ENCODE results near the gene MSN.

DNA sequence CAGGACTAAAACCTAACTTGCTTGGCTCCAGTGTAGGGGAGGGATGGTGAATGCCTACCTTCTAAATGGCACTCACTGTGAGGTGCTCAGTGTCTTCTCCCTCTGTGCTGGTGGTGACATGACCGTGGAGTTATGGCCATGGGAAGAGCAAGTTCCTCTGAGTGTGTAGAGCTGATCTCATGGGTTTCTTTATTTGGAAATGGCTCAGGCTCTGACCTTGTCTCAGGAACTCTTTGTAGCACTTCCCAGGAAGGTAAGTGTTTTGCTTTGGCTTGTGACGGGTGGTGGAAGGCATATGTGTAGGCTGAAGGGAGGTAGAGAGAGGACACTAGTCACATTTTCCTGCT, 6.4 kb downstream of the MSN start:
- TF ChIP-seq, protein P1, sequence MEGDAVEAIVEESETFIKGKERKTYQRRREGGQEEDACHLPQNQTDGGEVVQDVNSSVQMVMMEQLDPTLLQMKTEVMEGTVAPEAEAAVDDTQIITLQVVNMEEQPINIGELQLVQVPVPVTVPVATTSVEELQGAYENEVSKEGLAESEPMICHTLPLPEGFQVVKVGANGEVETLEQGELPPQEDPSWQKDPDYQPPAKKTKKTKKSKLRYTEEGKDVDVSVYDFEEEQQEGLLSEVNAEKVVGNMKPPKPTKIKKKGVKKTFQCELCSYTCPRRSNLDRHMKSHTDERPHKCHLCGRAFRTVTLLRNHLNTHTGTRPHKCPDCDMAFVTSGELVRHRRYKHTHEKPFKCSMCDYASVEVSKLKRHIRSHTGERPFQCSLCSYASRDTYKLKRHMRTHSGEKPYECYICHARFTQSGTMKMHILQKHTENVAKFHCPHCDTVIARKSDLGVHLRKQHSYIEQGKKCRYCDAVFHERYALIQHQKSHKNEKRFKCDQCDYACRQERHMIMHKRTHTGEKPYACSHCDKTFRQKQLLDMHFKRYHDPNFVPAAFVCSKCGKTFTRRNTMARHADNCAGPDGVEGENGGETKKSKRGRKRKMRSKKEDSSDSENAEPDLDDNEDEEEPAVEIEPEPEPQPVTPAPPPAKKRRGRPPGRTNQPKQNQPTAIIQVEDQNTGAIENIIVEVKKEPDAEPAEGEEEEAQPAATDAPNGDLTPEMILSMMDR (IDR thresholded peaks at IDR 0.05; ENCODE audit: poor library complexity, severe bottlenecking), result no peak
- TF ChIP-seq EP300 (conservative IDR thresholded peaks at IDR 0.05; ENCODE audit: poor library complexity, severe bottlenecking) (no peak), SMC3 (conservative IDR thresholded peaks at IDR 0.05; ENCODE audit: poor library complexity) (no peak), TAF1 (IDR thresholded peaks at IDR 0.05; ENCODE audit: low read depth) (no peak), EZH2 (IDR thresholded peaks at IDR 0.05; ENCODE audit: borderline replicate concordance, insufficient read depth, low read length, poor library complexity, severe bottlenecking) (no peak), POLR2AphosphoS5 (IDR thresholded peaks at IDR 0.05) (no peak), MXI1 (conservative IDR thresholded peaks at IDR 0.05; ENCODE audit: poor library complexity, severe bottlenecking) (no peak), RAD21 (conservative IDR thresholded peaks at IDR 0.05) (no peak)
- TF ChIP-seq, protein P2, sequence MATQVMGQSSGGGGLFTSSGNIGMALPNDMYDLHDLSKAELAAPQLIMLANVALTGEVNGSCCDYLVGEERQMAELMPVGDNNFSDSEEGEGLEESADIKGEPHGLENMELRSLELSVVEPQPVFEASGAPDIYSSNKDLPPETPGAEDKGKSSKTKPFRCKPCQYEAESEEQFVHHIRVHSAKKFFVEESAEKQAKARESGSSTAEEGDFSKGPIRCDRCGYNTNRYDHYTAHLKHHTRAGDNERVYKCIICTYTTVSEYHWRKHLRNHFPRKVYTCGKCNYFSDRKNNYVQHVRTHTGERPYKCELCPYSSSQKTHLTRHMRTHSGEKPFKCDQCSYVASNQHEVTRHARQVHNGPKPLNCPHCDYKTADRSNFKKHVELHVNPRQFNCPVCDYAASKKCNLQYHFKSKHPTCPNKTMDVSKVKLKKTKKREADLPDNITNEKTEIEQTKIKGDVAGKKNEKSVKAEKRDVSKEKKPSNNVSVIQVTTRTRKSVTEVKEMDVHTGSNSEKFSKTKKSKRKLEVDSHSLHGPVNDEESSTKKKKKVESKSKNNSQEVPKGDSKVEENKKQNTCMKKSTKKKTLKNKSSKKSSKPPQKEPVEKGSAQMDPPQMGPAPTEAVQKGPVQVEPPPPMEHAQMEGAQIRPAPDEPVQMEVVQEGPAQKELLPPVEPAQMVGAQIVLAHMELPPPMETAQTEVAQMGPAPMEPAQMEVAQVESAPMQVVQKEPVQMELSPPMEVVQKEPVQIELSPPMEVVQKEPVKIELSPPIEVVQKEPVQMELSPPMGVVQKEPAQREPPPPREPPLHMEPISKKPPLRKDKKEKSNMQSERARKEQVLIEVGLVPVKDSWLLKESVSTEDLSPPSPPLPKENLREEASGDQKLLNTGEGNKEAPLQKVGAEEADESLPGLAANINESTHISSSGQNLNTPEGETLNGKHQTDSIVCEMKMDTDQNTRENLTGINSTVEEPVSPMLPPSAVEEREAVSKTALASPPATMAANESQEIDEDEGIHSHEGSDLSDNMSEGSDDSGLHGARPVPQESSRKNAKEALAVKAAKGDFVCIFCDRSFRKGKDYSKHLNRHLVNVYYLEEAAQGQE (IDR thresholded peaks at IDR 0.05; ENCODE audit: borderline replicate concordance), result no peak
